Measurements from ENCODE around the gene ZSWIM2.
"Not testable (repeated sequence)": the region's sequence is repeated elsewhere in the genome, so short reads cannot be mapped to it uniquely, and the experiment has no call there.

ZSWIM2 gene, protein sequence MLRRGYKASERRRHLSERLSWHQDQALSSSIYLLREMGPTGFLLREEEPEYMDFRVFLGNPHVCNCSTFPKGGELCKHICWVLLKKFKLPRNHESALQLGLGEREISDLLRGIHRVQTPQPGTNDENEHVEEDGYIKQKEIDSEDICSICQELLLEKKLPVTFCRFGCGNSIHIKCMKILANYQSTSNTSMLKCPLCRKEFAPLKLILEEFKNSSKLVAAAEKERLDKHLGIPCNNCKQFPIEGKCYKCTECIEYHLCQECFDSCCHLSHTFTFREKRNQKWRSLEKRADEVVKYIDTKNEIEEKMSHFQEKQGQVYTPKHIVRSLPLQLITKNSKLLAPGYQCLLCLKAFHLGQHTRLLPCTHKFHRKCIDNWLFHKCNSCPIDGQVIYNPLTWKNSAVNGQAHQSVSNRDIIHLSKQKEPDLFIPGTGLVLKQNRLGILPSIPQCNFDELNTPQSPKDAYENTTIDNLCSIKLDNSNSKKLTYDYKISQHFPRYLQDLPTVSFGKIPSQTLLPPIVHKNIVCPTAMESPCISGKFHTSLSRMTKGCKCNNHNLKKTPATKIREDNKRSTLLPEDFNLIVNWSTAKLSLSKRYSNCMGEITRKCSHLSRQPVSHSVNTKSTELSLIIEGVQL

DNA sequence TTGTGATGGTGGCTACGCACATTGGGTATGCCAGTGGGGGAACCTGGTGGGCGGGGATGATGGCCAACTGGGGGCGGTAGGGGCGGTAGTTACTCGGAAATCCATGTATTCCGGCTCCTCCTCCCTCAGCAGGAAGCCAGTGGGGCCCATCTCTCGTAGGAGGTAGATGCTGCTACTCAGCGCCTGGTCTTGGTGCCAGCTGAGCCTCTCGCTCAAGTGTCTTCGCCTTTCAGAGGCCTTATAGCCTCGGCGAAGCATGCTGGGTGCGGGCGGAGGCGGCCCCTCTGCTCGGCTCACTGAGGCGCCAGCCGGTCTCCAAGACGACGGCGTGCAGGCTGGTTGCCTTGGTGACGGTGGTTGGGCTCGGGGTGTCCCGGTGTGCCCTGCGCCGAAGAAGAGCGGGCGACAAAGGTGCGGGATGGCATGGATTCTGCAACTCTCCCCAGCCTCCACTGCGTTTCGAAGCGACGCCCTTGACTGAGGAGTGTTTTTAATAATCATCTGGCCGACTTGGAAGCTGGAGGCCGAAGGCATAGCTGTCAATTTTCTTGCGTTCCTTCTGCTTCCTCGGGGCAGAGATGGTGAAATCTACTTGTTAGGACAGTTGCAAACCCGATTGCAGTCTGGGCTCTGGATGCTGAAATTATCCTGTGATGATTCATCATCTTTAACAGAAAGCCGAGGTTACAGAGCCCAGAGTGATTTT lies at the start of gene ZSWIM2:
Gene ZSWIM2, minus strand, starts transcription at position 298 of the 706 bp plus-strand sequence. Its CDS starts 40 bp downstream, at position 258.
- Histone ChIP-seq H2AFZ (ENCODE audit: low read depth, low read length) (no peak within 1 kb of the TSS), H3K4me1 (ENCODE audit: insufficient read depth, low read length) (no peaks in the 10 kb centered on the region), H3K27me3 (ENCODE audit: insufficient read depth, low read length, poor library complexity) (no peaks in the 10 kb centered on the region), H4K20me1 (ENCODE audit: insufficient read depth, low read length) (no peaks in the 10 kb centered on the region), H3K27ac (ENCODE audit: low read length) (no peak within 1 kb of the TSS), H3K79me2 (ENCODE audit: insufficient read depth, low read length) (no peaks in the 10 kb centered on the region), H3K36me3 (ENCODE audit: insufficient read depth, low read length) (no peaks in the 10 kb centered on the region), H3K4me3 (ENCODE audit: low read depth in 1 of 2, low read length in 2 of 2) (no peak within 1 kb of the TSS), H3K9me3 (ENCODE audit: insufficient read depth, low read length, severe bottlenecking) (no peaks in the 10 kb centered on the region), H3K4me2 (ENCODE audit: insufficient read depth, low read length) (no peak within 1 kb of the TSS), H3K9ac (ENCODE audit: low read depth, low read length) (no peak within 1 kb of the TSS)
- TF ChIP-seq EZH2 (IDR thresholded peaks at IDR 0.05; ENCODE audit: borderline replicate concordance, low read depth, low read length, severe bottlenecking) (no peak), CTCF (IDR thresholded peaks at IDR 0.05; ENCODE audit: borderline replicate concordance, extremely low read depth, low read length, poor library complexity, severe bottlenecking) (no peak)
- no peak for DNase-seq
- ATAC-seq (ENCODE audit: insufficient read depth, low read depth), result no peak

- ATAC-seq (ENCODE audit: insufficient read depth, low read depth); H2AFZ ChIP-seq (ENCODE audit: low read depth, low read length); H3K36me3 ChIP-seq (ENCODE audit: insufficient read depth, low read length); H3K27me3 ChIP-seq (ENCODE audit: insufficient read depth, low read length, poor library complexity); H3K79me2 ChIP-seq (ENCODE audit: insufficient read depth, low read length); H3K4me2 ChIP-seq (ENCODE audit: insufficient read depth, low read length); DNase-seq; H3K9me3 ChIP-seq (ENCODE audit: insufficient read depth, low read length, severe bottlenecking); H3K4me3 ChIP-seq (ENCODE audit: low read depth in 1 of 2, low read length in 2 of 2); H3K4me1 ChIP-seq (ENCODE audit: insufficient read depth, low read length); H4K20me1 ChIP-seq (ENCODE audit: insufficient read depth, low read length); H3K9ac ChIP-seq (ENCODE audit: low read depth, low read length); H3K27ac ChIP-seq (ENCODE audit: low read length): not testable (repeated sequence)
Observed at GRCh38 chr2:186896220-186896619, 47.2 kb upstream of the ZSWIM2 start.

GRCh38 chr2:186895451-186895850 lies 46.5 kb upstream of the ZSWIM2 start:
- TF ChIP-seq CTCF (IDR thresholded peaks at IDR 0.05; ENCODE audit: borderline replicate concordance, extremely low read depth, low read length, poor library complexity, severe bottlenecking) (no peak), EZH2 (IDR thresholded peaks at IDR 0.05; ENCODE audit: borderline replicate concordance, low read depth, low read length, severe bottlenecking) (no peak)
- no peak for ATAC-seq (ENCODE audit: insufficient read depth, low read depth)

GRCh38 chr2:186894478-186894877 lies 45.5 kb upstream of the ZSWIM2 start:
- TF ChIP-seq CTCF (IDR thresholded peaks at IDR 0.05; ENCODE audit: borderline replicate concordance, extremely low read depth, low read length, poor library complexity, severe bottlenecking) (no peak), EZH2 (IDR thresholded peaks at IDR 0.05; ENCODE audit: borderline replicate concordance, low read depth, low read length, severe bottlenecking) (no peak)
- Histone ChIP-seq H3K36me3 (ENCODE audit: insufficient read depth, low read length) (no peaks in the 10 kb centered on the region), H2AFZ (ENCODE audit: low read depth, low read length) (no peak overlapping the region), H3K4me2 (ENCODE audit: insufficient read depth, low read length) (no peak overlapping the region), H3K4me1 (ENCODE audit: insufficient read depth, low read length) (no peaks in the 10 kb centered on the region), H3K9me3 (ENCODE audit: insufficient read depth, low read length, severe bottlenecking) (no peaks in the 10 kb centered on the region), H3K79me2 (ENCODE audit: insufficient read depth, low read length) (no peaks in the 10 kb centered on the region), H3K27ac (ENCODE audit: low read length) (no peak overlapping the region), H4K20me1 (ENCODE audit: insufficient read depth, low read length) (no peaks in the 10 kb centered on the region), H3K4me3 (ENCODE audit: low read depth in 1 of 2, low read length in 2 of 2) (no peak overlapping the region), H3K27me3 (ENCODE audit: insufficient read depth, low read length, poor library complexity) (no peaks in the 10 kb centered on the region), H3K9ac (ENCODE audit: low read depth, low read length) (no peak overlapping the region)
- no peak for ATAC-seq (ENCODE audit: insufficient read depth, low read depth)
- DNase-seq, result no peak

More at GRCh38 chr2:186895451-186895850, 46.5 kb upstream of the ZSWIM2 start:
- no peaks in the 10 kb centered on the region for H3K79me2 ChIP-seq (ENCODE audit: insufficient read depth, low read length)
- H4K20me1 ChIP-seq (ENCODE audit: insufficient read depth, low read length), result no peaks in the 10 kb centered on the region
- no peaks in the 10 kb centered on the region for H3K36me3 ChIP-seq (ENCODE audit: insufficient read depth, low read length)
- H3K4me2 ChIP-seq (ENCODE audit: insufficient read depth, low read length), result no peak overlapping the region
- no peaks in the 10 kb centered on the region for H3K4me1 ChIP-seq (ENCODE audit: insufficient read depth, low read length)
- H3K9ac ChIP-seq (ENCODE audit: low read depth, low read length), result no peak overlapping the region
- no peak for DNase-seq
- no peaks in the 10 kb centered on the region for H3K9me3 ChIP-seq (ENCODE audit: insufficient read depth, low read length, severe bottlenecking)
- no peaks in the 10 kb centered on the region for H3K27me3 ChIP-seq (ENCODE audit: insufficient read depth, low read length, poor library complexity)
- no peak overlapping the region for H3K27ac ChIP-seq (ENCODE audit: low read length)
- no peak overlapping the region for H3K4me3 ChIP-seq (ENCODE audit: low read depth in 1 of 2, low read length in 2 of 2)
- no peak overlapping the region for H2AFZ ChIP-seq (ENCODE audit: low read depth, low read length)
